ENCODE data around the gene RNF31. TPM values are rescaled to one million over a fixed set of nuclear protein-coding genes. Genes with fewer than 3 reads are reported as not detected.

The RNF31 gene
- total and polyA plus RNA-seq, 2 donors (not counting 1 experiment from before 2014, with no cell fraction given): 69.8 to 103 TPM

DNA sequence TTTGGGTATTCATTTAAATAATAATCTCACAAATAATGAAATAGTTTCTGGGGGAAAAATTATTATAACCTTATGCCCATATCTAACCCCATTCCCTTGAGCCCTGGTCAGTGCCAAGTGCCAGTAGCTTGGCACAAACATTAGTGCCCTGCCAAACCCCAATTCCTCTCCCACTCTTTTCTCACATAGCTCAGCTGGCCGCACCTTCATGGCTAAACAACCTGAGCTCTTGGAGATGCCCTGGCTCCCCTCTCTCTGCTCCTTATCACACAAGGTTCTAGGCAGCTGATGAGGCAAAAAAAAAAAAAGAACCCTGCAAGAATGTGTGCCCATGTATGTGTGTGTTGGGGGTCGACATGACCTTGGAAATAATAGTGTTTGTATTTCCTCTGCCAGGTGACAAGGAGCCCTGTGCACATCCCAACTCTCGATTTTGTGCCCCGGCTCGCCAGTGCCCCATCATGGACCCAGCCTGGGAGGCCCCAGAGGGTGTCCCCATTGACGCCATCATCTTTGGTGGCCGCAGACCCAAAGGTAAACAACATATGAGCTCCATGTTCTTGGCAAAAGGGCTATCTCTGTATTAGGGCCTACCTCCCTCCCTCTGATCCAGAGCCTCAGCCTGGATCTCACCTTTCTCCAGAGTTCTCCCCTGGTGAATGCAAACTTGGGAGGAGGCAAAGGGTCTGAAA lies 44.8 kb upstream of the RNF31 start:
- H4K20me1 ChIP-seq (ENCODE audit: control insufficient read depth, insufficient read depth, low read length, poor library complexity, severe bottlenecking): peaks cover 7% of the 10 kb centered on the region
- ATAC-seq (ENCODE audit: low read depth) (no peak), DNase-seq (no peak)
- Mint-ChIP-seq H3K27me3 (no peaks in the 10 kb centered on the region), H3K4me1 (no peaks in the 10 kb centered on the region), H3K9me3 (ENCODE audit: insufficient read depth) (no peaks in the 10 kb centered on the region), H3K27ac (no peak overlapping the region), H3K4me3 (no peak overlapping the region)
- no peaks in the 10 kb centered on the region for H3K4me1 ChIP-seq (ENCODE audit: control insufficient read depth in 2 of 2, insufficient read depth in 2 of 2, low read length in 2 of 2)
- no peak overlapping the region for H3K4me2 ChIP-seq (replicated peaks; ENCODE audit: low read depth, low read length, poor library complexity, severe bottlenecking)
- H3K36me3 ChIP-seq (replicated peaks in 1 of 2; ENCODE audit: control extremely low read depth in 1 of 2, control insufficient read depth in 1 of 2, extremely low read depth in 1 of 2, insufficient read depth in 2 of 2, low read length in 1 of 2): peaks cover 2 to 63% of the 10 kb centered on the region in 2 experiments
- H3K9ac ChIP-seq (ENCODE audit: low read length): no peak overlapping the region
- H3K9me3 ChIP-seq (ENCODE audit: control extremely low read depth in 1 of 3, control insufficient read depth in 2 of 3, insufficient read depth in 1 of 3, low read length in 2 of 3): no peaks in the 10 kb centered on the region
- no peak overlapping the region for H3K4me3 ChIP-seq (ENCODE audit: control extremely low read depth in 1 of 5, extremely low read depth in 1 of 5, insufficient read depth in 1 of 5, low read depth in 2 of 5, low read length in 4 of 5)
- no peaks in the 10 kb centered on the region for H3K27me3 ChIP-seq (replicated peaks in 1 of 4; ENCODE audit: control extremely low read depth in 1 of 4, control insufficient read depth in 3 of 4, insufficient read depth in 4 of 4, low read length in 3 of 4)
- H3K27ac ChIP-seq (ENCODE audit: low read length in 2 of 2): no peak overlapping the region
- WGBS (ENCODE audit: insufficient coverage): 96% methylated on average over 7 of the region's 7 CpGs
- peaks cover 22% of the 10 kb centered on the region for H3K79me2 ChIP-seq (ENCODE audit: control insufficient read depth, insufficient read depth, low read length)
- intact Hi-C loops (cut with micrococcal nuclease): loop anchor here (10.0 kb wide), 1 partner anchor 118 kb away; the partner anchor contains the start of gene DHRS4L2
- CTCF ChIA-PET: interaction anchor here (0.6 to 11.7 kb wide), 6 partner anchors 9 to 1043 kb away, joined by 3 to 292 read pairs (median 6); partner anchors contain the start of genes DCAF11, NRL, PCK2 and TINF2
- TF ChIP-seq EZH2 (IDR thresholded peaks at IDR 0.05; ENCODE audit: borderline replicate concordance, insufficient read depth, low read depth, low read length, poor library complexity, severe bottlenecking): no peak
- TF ChIP-seq, protein P1, sequence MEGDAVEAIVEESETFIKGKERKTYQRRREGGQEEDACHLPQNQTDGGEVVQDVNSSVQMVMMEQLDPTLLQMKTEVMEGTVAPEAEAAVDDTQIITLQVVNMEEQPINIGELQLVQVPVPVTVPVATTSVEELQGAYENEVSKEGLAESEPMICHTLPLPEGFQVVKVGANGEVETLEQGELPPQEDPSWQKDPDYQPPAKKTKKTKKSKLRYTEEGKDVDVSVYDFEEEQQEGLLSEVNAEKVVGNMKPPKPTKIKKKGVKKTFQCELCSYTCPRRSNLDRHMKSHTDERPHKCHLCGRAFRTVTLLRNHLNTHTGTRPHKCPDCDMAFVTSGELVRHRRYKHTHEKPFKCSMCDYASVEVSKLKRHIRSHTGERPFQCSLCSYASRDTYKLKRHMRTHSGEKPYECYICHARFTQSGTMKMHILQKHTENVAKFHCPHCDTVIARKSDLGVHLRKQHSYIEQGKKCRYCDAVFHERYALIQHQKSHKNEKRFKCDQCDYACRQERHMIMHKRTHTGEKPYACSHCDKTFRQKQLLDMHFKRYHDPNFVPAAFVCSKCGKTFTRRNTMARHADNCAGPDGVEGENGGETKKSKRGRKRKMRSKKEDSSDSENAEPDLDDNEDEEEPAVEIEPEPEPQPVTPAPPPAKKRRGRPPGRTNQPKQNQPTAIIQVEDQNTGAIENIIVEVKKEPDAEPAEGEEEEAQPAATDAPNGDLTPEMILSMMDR (IDR thresholded peaks at IDR 0.05): no peak
- POLR2A ChIA-PET: interaction anchor here (0.5 to 0.7 kb wide), 2 partner anchors 19 to 44 kb away, joined by 4 read pairs; partner anchors contain the start of gene PSME2
- no peak overlapping the region for H2AFZ ChIP-seq (ENCODE audit: insufficient read depth, low read depth, low read length, poor library complexity, severe bottlenecking)

DNA sequence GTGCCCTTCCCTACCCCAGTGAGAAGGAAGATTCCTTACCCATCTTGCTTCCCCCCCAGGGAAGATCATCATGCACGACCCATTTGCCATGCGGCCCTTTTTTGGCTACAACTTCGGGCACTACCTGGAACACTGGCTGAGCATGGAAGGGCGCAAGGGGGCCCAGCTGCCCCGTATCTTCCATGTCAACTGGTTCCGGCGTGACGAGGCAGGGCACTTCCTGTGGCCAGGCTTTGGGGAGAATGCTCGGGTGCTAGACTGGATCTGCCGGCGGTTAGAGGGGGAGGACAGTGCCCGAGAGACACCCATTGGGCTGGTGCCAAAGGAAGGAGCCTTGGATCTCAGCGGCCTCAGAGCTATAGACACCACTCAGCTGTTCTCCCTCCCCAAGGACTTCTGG lies 43.8 kb upstream of the RNF31 start:
- no peaks in the 10 kb centered on the region for H3K9me3 ChIP-seq (ENCODE audit: control extremely low read depth in 1 of 3, control insufficient read depth in 2 of 3, insufficient read depth in 1 of 3, low read length in 2 of 3)
- 97% methylated on average over 12 of the region's 13 CpGs for WGBS (ENCODE audit: insufficient coverage)
- peaks cover under 1 to 55% of the 10 kb centered on the region in 2 experiments for H3K36me3 ChIP-seq (replicated peaks in 1 of 2; ENCODE audit: control extremely low read depth in 1 of 2, control insufficient read depth in 1 of 2, extremely low read depth in 1 of 2, insufficient read depth in 2 of 2, low read length in 1 of 2)
- ATAC-seq (ENCODE audit: low read depth): no peak
- no peaks in the 10 kb centered on the region for H3K27me3 ChIP-seq (replicated peaks in 1 of 4; ENCODE audit: control extremely low read depth in 1 of 4, control insufficient read depth in 3 of 4, insufficient read depth in 4 of 4, low read length in 3 of 4)
- Mint-ChIP-seq H3K4me3 (no peak overlapping the region), H3K27ac (peak overlapping the region; percentile 34), H3K27me3 (no peaks in the 10 kb centered on the region), H3K4me1 (peaks cover 3% of the 10 kb centered on the region), H3K9me3 (ENCODE audit: insufficient read depth) (no peaks in the 10 kb centered on the region)
- no peak overlapping the region for H2AFZ ChIP-seq (ENCODE audit: insufficient read depth, low read depth, low read length, poor library complexity, severe bottlenecking)
- ChIA-PET POLR2A (interaction anchor here (0.5 kb wide), 1 partner anchor 43 kb away, joined by 4 read pairs; the partner anchor contains the start of gene PSME2), CTCF (interaction anchor here (1.9 to 11.7 kb wide), 2 partner anchors 10 to 11 kb away, joined by 9 to 292 read pairs; partner anchors contain the start of genes DCAF11, NRL and PCK2)
- H4K20me1 ChIP-seq (ENCODE audit: control insufficient read depth, insufficient read depth, low read length, poor library complexity, severe bottlenecking): peaks cover 7% of the 10 kb centered on the region
- intact Hi-C loops (cut with micrococcal nuclease): loop anchor here (10.0 kb wide), 1 partner anchor 119 kb away; the partner anchor contains the start of gene DHRS4L2
- H3K79me2 ChIP-seq (ENCODE audit: control insufficient read depth, insufficient read depth, low read length): peaks cover 17% of the 10 kb centered on the region
- H3K9ac ChIP-seq (ENCODE audit: low read length): no peak overlapping the region
- H3K4me3 ChIP-seq (ENCODE audit: control extremely low read depth in 1 of 5, extremely low read depth in 1 of 5, insufficient read depth in 1 of 5, low read depth in 2 of 5, low read length in 4 of 5): no peak overlapping the region
- peaks cover under 1 to 2% of the 10 kb centered on the region in 2 donors for H3K4me1 ChIP-seq (ENCODE audit: control insufficient read depth in 2 of 2, insufficient read depth in 2 of 2, low read length in 2 of 2)
- H3K27ac ChIP-seq (ENCODE audit: low read length in 2 of 2): no peak overlapping the region
- no peak overlapping the region for H3K4me2 ChIP-seq (replicated peaks; ENCODE audit: low read depth, low read length, poor library complexity, severe bottlenecking)
- DNase-seq: no peak
- TF ChIP-seq, protein P1 (IDR thresholded peaks at IDR 0.05): no peak
- no peak for TF ChIP-seq EZH2 (IDR thresholded peaks at IDR 0.05; ENCODE audit: borderline replicate concordance, insufficient read depth, low read depth, low read length, poor library complexity, severe bottlenecking)
